Neural progenitor cell (in vitro differentiated cells): ENCODE measurements around the gene NTN5. TPM values are rescaled to one million over a fixed set of nuclear protein-coding genes. Genes with fewer than 3 reads are reported as not detected.

ENCODE experiments used
- DNase-seq: peaks from one replicate; pipeline ENCODE4 v3.0.0-alpha.2; 2016; ENCODE audit warnings: low spot score
- H2AFZ ChIP-seq: fragments of 200-600 bp; sonication (generic); replicated peaks from 2 replicates; pipeline ENCODE4 v1.6.1; 2016; ENCODE audit warnings: antibody characterized with exemption
- H3F3A ChIP-seq: fragments of 200-600 bp; sonication (generic); 2 replicates; pipeline ENCODE4 v1.6.1; 2016; ENCODE audit warnings: antibody characterized with exemption, low read depth
- H3K27ac ChIP-seq: fragments of 200-600 bp; sonication (generic); 2 replicates; pipeline ENCODE4 v1.5.1; 2016; ENCODE audit warnings: mild to moderate bottlenecking
- H3K27me3 ChIP-seq: fragments of 200-600 bp; sonication (generic); 2 replicates; pipeline ENCODE4 v1.6.1; 2016; ENCODE audit warnings: mild to moderate bottlenecking, moderate library complexity
- H3K36me3 ChIP-seq: fragments of 200-600 bp; sonication (generic); 2 replicates; pipeline ENCODE4 v1.5.1; 2016
- H3K4me1 ChIP-seq: fragments of 200-600 bp; sonication (generic); 2 replicates; pipeline ENCODE4 v1.6.1; 2016; ENCODE audit warnings: mixed run types
- H3K4me2 ChIP-seq: fragments of 200-600 bp; sonication (generic); 2 replicates; pipeline ENCODE4 v1.6.1; 2016
- H3K4me3 ChIP-seq: fragments of 200-600 bp; sonication (generic); 2 replicates; pipeline ENCODE4 v1.5.1; 2016
- H3K79me2 ChIP-seq: fragments of 200-600 bp; sonication (generic); 2 replicates; pipeline ENCODE4 v1.6.1; 2016; ENCODE audit warnings: low read depth
- H3K9ac ChIP-seq: fragments of 200-600 bp; sonication (generic); 2 replicates; pipeline ENCODE4 v1.6.1; 2016
- H3K9me3 ChIP-seq: fragments of 200-600 bp; sonication (generic); 2 replicates; pipeline ENCODE4 v1.5.1; 2016; ENCODE audit warnings: low read depth
- H4K20me1 ChIP-seq: fragments of 200-600 bp; sonication (generic); 2 replicates; pipeline ENCODE4 v1.6.1; 2016; ENCODE audit warnings: low read depth
- H3K27ac Mint-ChIP-seq: 3 replicates; pipeline ENCODE4 v1.8.0; 2021; ENCODE audit warnings: mixed read lengths
- H3K27me3 Mint-ChIP-seq: 2 replicates; pipeline ENCODE4 v1.8.0; 2022; ENCODE audit warnings: low read depth, mild to moderate bottlenecking, inconsistent platforms, moderate library complexity, mixed read lengths; ENCODE audit not compliant: insufficient read depth
- H3K36me3 Mint-ChIP-seq: 3 replicates; pipeline ENCODE4 v1.8.0; 2021; ENCODE audit warnings: mixed read lengths
- H3K4me1 Mint-ChIP-seq: 3 replicates; pipeline ENCODE4 v1.8.0; 2021; ENCODE audit warnings: mixed read lengths
- H3K4me3 Mint-ChIP-seq: 3 replicates; pipeline ENCODE4 v1.8.0; 2021; ENCODE audit warnings: mild to moderate bottlenecking, moderate library complexity, mixed read lengths
- H3K9me3 Mint-ChIP-seq: 3 replicates; pipeline ENCODE4 v1.8.0; 2020; ENCODE audit warnings: mixed read lengths
- CTCF ChIP-seq: fragments of 200-600 bp; sonication (generic); IDR thresholded peaks from 2 replicates; pipeline ENCODE4 v1.5.1; 2017; ENCODE audit warnings: antibody characterized with exemption, mild to moderate bottlenecking
- EZH2 ChIP-seq: fragments of 200-600 bp; sonication (generic); IDR thresholded peaks from 2 replicates; pipeline ENCODE4 v1.6.1; 2017; ENCODE audit warnings: antibody characterized with exemption, mild to moderate bottlenecking, moderate library complexity
- EZH2phosphoT487 ChIP-seq: fragments of 200-600 bp; sonication (generic); IDR thresholded peaks from 2 replicates; pipeline ENCODE4 v1.6.1; 2017; ENCODE audit warnings: antibody characterized with exemption
- total RNA-seq: library from RNA; depleted of rRNA; stranded (reverse); fragments of >200 nt; gene quantifications from 2 replicates; pipeline ENCODE4 v1.2.3, GENCODE V29; 2015; ENCODE audit warnings: low replicate concordance

The NTN5 gene
- total RNA-seq, 1 donor from 2014 or later = not detected

- H3K4me3 ChIP-seq = no peak overlapping the region
- no peak overlapping the region for H3K27ac ChIP-seq
- Mint-ChIP-seq H3K4me1 (peaks cover 25% of the 10 kb centered on the region), H3K27ac (no peak overlapping the region), H3K36me3 (no peaks in the 10 kb centered on the region), H3K27me3 (peaks cover 4% of the 10 kb centered on the region), H3K4me3 (no peak overlapping the region), H3K9me3 (no peaks in the 10 kb centered on the region)
- no peaks in the 10 kb centered on the region for H3K36me3 ChIP-seq
- peaks cover 25% of the 10 kb centered on the region for H3K4me1 ChIP-seq
- no peak overlapping the region for H3K9ac ChIP-seq
- no peak for DNase-seq
- no peak overlapping the region for H2AFZ ChIP-seq
- no peak overlapping the region for H3K4me2 ChIP-seq
- peaks cover 9% of the 10 kb centered on the region for H3F3A ChIP-seq
- H3K79me2 ChIP-seq = no peaks in the 10 kb centered on the region
- no peaks in the 10 kb centered on the region for H4K20me1 ChIP-seq
- TF ChIP-seq EZH2 (no peak), CTCF (no peak), EZH2phosphoT487 (no peak)
- H3K9me3 ChIP-seq = no peaks in the 10 kb centered on the region
- peaks cover 16% of the 10 kb centered on the region for H3K27me3 ChIP-seq
Observed at GRCh38 chr19:48676487-48676886, 3.7 kb upstream of the NTN5 start.

GRCh38 chr19:48674921-48675824 is 2.4 kb upstream of the NTN5 start:
- peak overlapping the region; percentile 33 for H3K4me2 ChIP-seq
- H2AFZ ChIP-seq = no peak overlapping the region
- Mint-ChIP-seq H3K9me3 (no peaks in the 10 kb centered on the region), H3K27ac (peak overlapping the region; percentile 73), H3K36me3 (no peaks in the 10 kb centered on the region), H3K4me1 (peaks cover 33% of the 10 kb centered on the region), H3K27me3 (peaks cover 4% of the 10 kb centered on the region), H3K4me3 (no peak overlapping the region)
- peaks cover 25% of the 10 kb centered on the region for H3K4me1 ChIP-seq
- no peaks in the 10 kb centered on the region for H3K9me3 ChIP-seq
- no peak overlapping the region for H3K27ac ChIP-seq
- no peak overlapping the region for H3K9ac ChIP-seq
- no peak overlapping the region for H3K4me3 ChIP-seq
- H3K36me3 ChIP-seq = no peaks in the 10 kb centered on the region
- H3F3A ChIP-seq = peaks cover 9% of the 10 kb centered on the region
- TF ChIP-seq CTCF = peak; percentile 84
- TF ChIP-seq EZH2phosphoT487 = no peak
- H4K20me1 ChIP-seq = no peaks in the 10 kb centered on the region
- no peaks in the 10 kb centered on the region for H3K79me2 ChIP-seq
- DNase-seq = peak; percentile 93
- H3K27me3 ChIP-seq = peaks cover 16% of the 10 kb centered on the region

DNA sequence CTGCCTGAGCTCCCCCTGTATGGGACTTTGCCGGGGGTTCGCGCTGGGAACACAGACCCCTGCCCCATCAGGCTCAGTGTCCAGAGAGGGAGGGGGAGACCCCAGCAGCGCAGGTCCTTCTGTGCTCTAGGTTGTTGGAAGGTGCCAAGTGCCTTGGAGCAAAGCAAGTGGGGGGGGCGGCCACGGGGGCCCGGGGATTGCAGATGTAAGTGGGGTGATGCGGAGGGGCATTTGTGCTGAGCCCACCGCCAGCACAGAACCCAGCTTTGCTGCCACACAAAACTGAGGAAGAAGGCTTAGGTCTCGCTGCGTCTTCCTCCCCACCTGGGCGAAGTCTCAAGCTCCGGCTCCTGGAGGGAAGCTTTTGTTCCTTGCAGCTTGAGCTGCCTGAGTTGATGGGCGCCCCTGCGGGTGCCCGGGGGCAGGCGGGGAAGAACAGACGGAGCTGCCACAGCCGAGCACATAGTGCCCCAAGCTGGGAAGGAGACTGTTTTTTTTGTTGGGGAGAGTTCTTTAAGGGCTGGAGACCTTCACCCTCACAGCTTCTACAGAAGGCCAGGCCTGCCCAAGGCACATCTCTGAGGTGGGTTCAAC is 1.5 kb upstream of the NTN5 start:
- Histone ChIP-seq H3F3A (peaks cover 9% of the 10 kb centered on the region), H3K9ac (no peak overlapping the region), H3K4me3 (no peak overlapping the region), H3K36me3 (no peaks in the 10 kb centered on the region), H3K27ac (no peak overlapping the region), H3K79me2 (no peaks in the 10 kb centered on the region), H3K27me3 (peaks cover 16% of the 10 kb centered on the region), H4K20me1 (no peaks in the 10 kb centered on the region), H2AFZ (no peak overlapping the region), H3K9me3 (no peaks in the 10 kb centered on the region), H3K4me1 (peaks cover 25% of the 10 kb centered on the region), H3K4me2 (peak overlapping the region; percentile 33)
- H3K27me3 Mint-ChIP-seq = peaks cover 4% of the 10 kb centered on the region
- H3K27ac Mint-ChIP-seq = no peak overlapping the region
- no peaks in the 10 kb centered on the region for H3K36me3 Mint-ChIP-seq
- no peak overlapping the region for H3K4me3 Mint-ChIP-seq
- no peak for TF ChIP-seq EZH2phosphoT487
- no peak for TF ChIP-seq EZH2
- no peak for TF ChIP-seq CTCF
- peak; percentile 39 for DNase-seq
- peaks cover 35% of the 10 kb centered on the region for H3K4me1 Mint-ChIP-seq
- peaks cover 6% of the 10 kb centered on the region for H3K9me3 Mint-ChIP-seq
